Natural killer cell (primary cell): ENCODE measurements around the gene CREBZF. TPM values are rescaled to one million over a fixed set of nuclear protein-coding genes. Genes with fewer than 3 reads are reported as not detected.
"Not testable (repeated sequence)": the region's sequence is repeated elsewhere in the genome, so short reads cannot be mapped to it uniquely, and the experiment has no call there.

Experiments used
- ATAC-seq, 3 donors: fragments of 150-1000 bp in 2 of 3; fragments of 200-7000 bp in 1 of 3; cut with Tn5 transposase; 1 replicate in 1 of 3; 2 replicates in 2 of 3; pipeline ENCODE4 v1.10.0; 2021; ENCODE audit warnings: mild to moderate bottlenecking in 2 of 3, moderate library complexity in 2 of 3
- DNase-seq, 2 donors: peaks; one replicate each; pipeline versions ENCODE4 v3.0.0 to v3.0.0-alpha.2; 2013 to 2021; ENCODE audit warnings: mixed read lengths in 1 of 2
- H3K27ac ChIP-seq: one replicate; pipeline ENCODE4 v1.5.1; 2013; ENCODE audit warnings: mild to moderate bottlenecking, low read length
- H3K27me3 ChIP-seq: one replicate; pipeline ENCODE4 v1.6.1; 2013; ENCODE audit warnings: low read length; ENCODE audit not compliant: control insufficient read depth, insufficient read depth
- H3K36me3 ChIP-seq: one replicate; pipeline ENCODE4 v1.6.1; 2013; ENCODE audit warnings: low read length; ENCODE audit not compliant: control insufficient read depth, insufficient read depth
- H3K4me1 ChIP-seq: one replicate; pipeline ENCODE4 v1.6.1; 2013; ENCODE audit warnings: low read length; ENCODE audit not compliant: control insufficient read depth, insufficient read depth
- H3K4me3 ChIP-seq: one replicate; pipeline ENCODE4 v1.5.1; 2013; ENCODE audit warnings: low read length
- H3K9me3 ChIP-seq: one replicate; pipeline ENCODE4 v1.6.1; 2013; ENCODE audit warnings: low read length; ENCODE audit not compliant: control insufficient read depth, insufficient read depth
- H3K27ac Mint-ChIP-seq, 2 donors: one replicate each; pipeline ENCODE4 v1.8.0; 2022; ENCODE audit warnings: mild to moderate bottlenecking in 2 of 2, mixed read lengths in 2 of 2, moderate library complexity in 1 of 2
- H3K27me3 Mint-ChIP-seq, 2 donors: one replicate each; pipeline ENCODE4 v1.8.0; 2022; ENCODE audit warnings: low read depth in 2 of 2, mixed read lengths in 2 of 2
- H3K36me3 Mint-ChIP-seq: one replicate; pipeline ENCODE4 v1.8.0; 2022; ENCODE audit warnings: mixed read lengths
- H3K4me1 Mint-ChIP-seq, 2 donors: one replicate each; pipeline ENCODE4 v1.8.0; 2022; ENCODE audit warnings: mixed read lengths in 2 of 2
- H3K4me3 Mint-ChIP-seq: one replicate; pipeline ENCODE4 v1.8.0; 2022; ENCODE audit warnings: mild to moderate bottlenecking, moderate library complexity, mixed read lengths
- H3K9me3 Mint-ChIP-seq, 2 donors: one replicate each; pipeline ENCODE4 v1.8.0; 2022; ENCODE audit warnings: mixed read lengths in 2 of 2
- WGBS: methylation state at CpG from one replicate; pipeline ENCODE4 v1.1.7; 2013; ENCODE audit warnings: missing lambda C conversion rate; ENCODE audit not compliant: insufficient coverage; 5-methylcytosine and 5-hydroxymethylcytosine counted together
- intact Hi-C: fragments of 100-400 bp; cut with micrococcal nuclease; formaldehyde crosslinking; loops from one replicate; pipeline ENCODE4 v1.14.2; 2022
- total RNA-seq, 4 donors: library from RNA; stranded (reverse); fragments of 120-200 nt in 1 of 4; gene quantifications; one replicate each; pipeline versions ENCODE4 v1.2.3 to v1.2.4, GENCODE V29; 2013 to 2022
- TF ChIP-seq, protein P1 (sequence below): fragments of 200-600 bp; IDR thresholded peaks from one replicate; pipeline ENCODE4 v1.8.0; 2022; ENCODE audit warnings: antibody characterized with exemption

The CREBZF gene
- total RNA-seq, 3 donors from 2014 or later (not counting 1 experiment from before 2014, with no cell fraction given): 60.1 to 92.7 (median 82.0) TPM

DNA sequence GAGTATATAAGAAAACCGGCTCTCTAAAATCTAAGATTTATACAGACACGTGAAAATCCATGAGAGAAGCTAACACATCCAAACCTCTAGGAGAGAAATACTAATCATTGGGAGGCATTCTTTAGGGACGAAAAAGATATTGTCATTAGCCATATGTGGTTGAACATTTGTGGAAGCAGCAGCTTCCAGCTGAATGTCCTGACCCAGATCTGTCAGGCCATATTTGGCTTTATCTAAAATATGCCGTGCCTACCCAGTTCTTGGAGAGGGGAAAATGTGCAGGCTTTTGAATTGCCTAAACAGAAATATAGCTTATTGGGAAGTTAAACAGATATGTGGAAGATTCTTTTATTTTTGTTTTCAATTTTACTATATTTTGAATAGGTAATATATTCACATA, 14.6 kb upstream of the CREBZF start:
- no peak for ATAC-seq
- peaks cover 5% of the 10 kb centered on the region for H3K4me1 ChIP-seq
- H3K36me3 Mint-ChIP-seq: no peaks in the 10 kb centered on the region
- no peaks in the 10 kb centered on the region for H3K27me3 ChIP-seq
- H3K4me1 Mint-ChIP-seq: peaks cover 21 to 22% of the 10 kb centered on the region in 2 donors
- no peak for DNase-seq
- H3K4me3 Mint-ChIP-seq: no peak overlapping the region
- no peak overlapping the region for H3K4me3 ChIP-seq
- no peaks in the 10 kb centered on the region for H3K9me3 Mint-ChIP-seq
- TF ChIP-seq, protein P1, sequence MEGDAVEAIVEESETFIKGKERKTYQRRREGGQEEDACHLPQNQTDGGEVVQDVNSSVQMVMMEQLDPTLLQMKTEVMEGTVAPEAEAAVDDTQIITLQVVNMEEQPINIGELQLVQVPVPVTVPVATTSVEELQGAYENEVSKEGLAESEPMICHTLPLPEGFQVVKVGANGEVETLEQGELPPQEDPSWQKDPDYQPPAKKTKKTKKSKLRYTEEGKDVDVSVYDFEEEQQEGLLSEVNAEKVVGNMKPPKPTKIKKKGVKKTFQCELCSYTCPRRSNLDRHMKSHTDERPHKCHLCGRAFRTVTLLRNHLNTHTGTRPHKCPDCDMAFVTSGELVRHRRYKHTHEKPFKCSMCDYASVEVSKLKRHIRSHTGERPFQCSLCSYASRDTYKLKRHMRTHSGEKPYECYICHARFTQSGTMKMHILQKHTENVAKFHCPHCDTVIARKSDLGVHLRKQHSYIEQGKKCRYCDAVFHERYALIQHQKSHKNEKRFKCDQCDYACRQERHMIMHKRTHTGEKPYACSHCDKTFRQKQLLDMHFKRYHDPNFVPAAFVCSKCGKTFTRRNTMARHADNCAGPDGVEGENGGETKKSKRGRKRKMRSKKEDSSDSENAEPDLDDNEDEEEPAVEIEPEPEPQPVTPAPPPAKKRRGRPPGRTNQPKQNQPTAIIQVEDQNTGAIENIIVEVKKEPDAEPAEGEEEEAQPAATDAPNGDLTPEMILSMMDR: no peak
- H3K9me3 ChIP-seq: no peaks in the 10 kb centered on the region
- intact Hi-C loops: no loop called here
- no peak overlapping the region for H3K27ac Mint-ChIP-seq
- peaks cover 0 to 2% of the 10 kb centered on the region in 2 donors for H3K27me3 Mint-ChIP-seq
- no peaks in the 10 kb centered on the region for H3K36me3 ChIP-seq
- 100% methylated on average over 2 of the region's 4 CpGs for WGBS
- H3K27ac ChIP-seq: no peak overlapping the region

DNA sequence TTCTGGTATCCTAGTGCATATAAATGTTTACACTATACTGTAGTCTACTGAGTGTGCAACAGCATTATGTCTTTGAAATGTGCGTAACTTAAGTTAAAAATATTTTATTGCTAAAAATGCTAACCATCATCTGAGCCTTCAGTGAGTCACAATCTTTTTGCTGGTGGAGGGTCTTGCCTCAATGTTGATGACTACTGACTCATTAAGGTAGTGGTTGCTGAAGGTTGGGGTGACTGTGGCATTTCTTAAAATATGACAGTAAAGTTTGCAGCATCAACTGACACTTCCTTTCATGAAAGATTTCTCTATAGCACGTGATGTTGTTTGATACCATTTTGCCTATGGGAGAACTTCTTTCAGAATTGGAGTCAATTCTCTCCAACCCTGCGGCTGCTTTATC, 8.5 kb upstream of the CREBZF start:
- no peaks in the 10 kb centered on the region for H3K27me3 ChIP-seq
- H3K4me1 ChIP-seq: no peaks in the 10 kb centered on the region
- intact Hi-C loops: no loop called here
- DNase-seq: no peak
- no peak overlapping the region for H3K27ac Mint-ChIP-seq
- no peaks in the 10 kb centered on the region for H3K36me3 Mint-ChIP-seq
- no peak overlapping the region for H3K4me3 ChIP-seq
- H3K36me3 ChIP-seq: no peaks in the 10 kb centered on the region
- no peak overlapping the region for H3K4me3 Mint-ChIP-seq
- no peak for ATAC-seq
- H3K9me3 ChIP-seq: no peaks in the 10 kb centered on the region
- H3K27me3 Mint-ChIP-seq: peaks cover 4 to 7% of the 10 kb centered on the region in 2 donors
- H3K4me1 Mint-ChIP-seq: no peaks in the 10 kb centered on the region
- H3K9me3 Mint-ChIP-seq: no peaks in the 10 kb centered on the region
- TF ChIP-seq, protein P1: no peak
- H3K27ac ChIP-seq: no peak overlapping the region
- WGBS: 84% methylated on average over 3 of the region's 3 CpGs

DNA sequence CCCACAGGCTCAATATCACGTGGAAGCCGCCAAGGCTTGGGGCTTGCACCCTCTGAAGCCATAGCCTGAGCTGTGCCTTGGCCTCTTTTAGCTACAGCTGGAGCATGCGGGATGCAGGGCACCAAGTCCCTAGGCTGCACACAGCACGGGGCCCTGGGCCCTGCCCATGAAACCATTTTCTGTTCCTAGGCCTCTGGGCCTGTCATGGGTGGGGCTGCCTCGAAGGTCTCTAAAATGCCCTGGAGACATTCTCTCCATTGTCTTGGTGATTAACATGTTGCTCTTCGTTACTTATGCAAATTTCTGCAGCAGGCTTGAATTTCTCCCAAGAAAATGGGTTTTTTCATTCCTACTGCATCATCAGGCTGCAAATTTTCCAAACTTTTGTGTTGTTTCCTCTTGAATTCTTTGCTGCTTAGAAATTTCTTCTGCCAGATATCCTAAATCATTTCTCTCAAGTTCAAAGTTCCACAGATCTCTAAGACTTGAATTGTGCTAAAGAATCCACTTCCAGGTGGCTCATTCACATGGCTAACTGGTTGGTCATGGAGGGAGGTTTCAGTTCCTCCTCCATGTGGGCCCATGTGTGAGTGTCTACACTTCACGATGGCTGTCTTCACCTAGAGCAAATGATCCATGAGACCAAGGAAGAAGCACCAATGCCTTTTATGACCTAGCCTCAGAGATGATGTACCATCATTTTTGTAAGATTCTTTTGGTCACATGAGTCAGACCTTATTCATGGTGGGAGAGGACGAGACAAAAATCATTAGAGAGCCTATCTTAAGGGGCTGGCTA, 7.4 kb upstream of the CREBZF start:
- no peaks in the 10 kb centered on the region for H3K36me3 Mint-ChIP-seq
- no peak overlapping the region for H3K4me3 ChIP-seq
- no peak overlapping the region for H3K27ac Mint-ChIP-seq
- intact Hi-C loops: no loop called here
- H3K27me3 Mint-ChIP-seq: peaks cover 4 to 7% of the 10 kb centered on the region in 2 donors
- 89% methylated on average over 8 of the region's 8 CpGs for WGBS
- H3K9me3 Mint-ChIP-seq: no peaks in the 10 kb centered on the region
- no peak overlapping the region for H3K4me3 Mint-ChIP-seq
- ATAC-seq (no peak), DNase-seq (no peak)
- H3K27ac ChIP-seq: no peak overlapping the region
- H3K27me3 ChIP-seq: no peaks in the 10 kb centered on the region
- TF ChIP-seq, protein P1: no peak
- no peaks in the 10 kb centered on the region for H3K9me3 ChIP-seq
- H3K36me3 ChIP-seq: no peaks in the 10 kb centered on the region
- no peaks in the 10 kb centered on the region for H3K4me1 ChIP-seq
- H3K4me1 Mint-ChIP-seq: no peaks in the 10 kb centered on the region

DNA sequence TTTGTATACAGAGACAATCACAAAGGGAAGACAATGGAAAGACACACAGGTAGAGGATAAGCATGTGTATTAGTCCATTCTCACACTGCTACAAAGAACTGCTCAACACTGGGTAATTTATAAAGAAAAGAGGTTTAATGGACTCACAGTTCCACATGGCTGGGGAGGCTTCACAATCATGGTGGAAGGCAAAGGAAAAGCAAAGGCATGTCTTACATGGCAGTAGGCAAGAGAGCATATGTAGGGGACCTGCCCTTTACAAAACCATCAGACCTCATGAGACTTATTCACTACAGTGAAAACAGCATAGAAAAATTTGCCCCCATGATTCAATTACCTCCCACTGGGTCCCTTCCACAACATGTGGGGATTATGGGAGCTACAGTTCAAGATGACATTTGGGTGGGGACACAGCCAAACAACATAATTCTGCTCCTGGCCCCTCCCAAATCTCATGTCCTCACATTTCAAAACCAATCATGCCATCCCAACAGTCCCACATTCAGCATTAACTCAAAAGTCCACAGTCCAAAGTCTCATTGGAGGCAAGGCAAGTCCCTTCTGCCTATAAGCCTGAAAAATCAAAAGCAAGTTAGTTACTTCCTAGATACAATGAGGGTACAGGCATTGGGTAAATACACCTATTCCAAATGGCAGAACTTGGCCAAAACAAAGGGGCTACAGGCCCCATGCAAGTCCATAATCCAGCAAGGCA, 6.2 kb upstream of the CREBZF start:
- not testable (repeated sequence) for H3K4me3 Mint-ChIP-seq, H3K36me3 Mint-ChIP-seq, H3K27ac Mint-ChIP-seq

More for the DNA sequence above, 6.2 kb upstream of the CREBZF start:
- H3K27me3 ChIP-seq, H3K4me3 ChIP-seq, H3K36me3 ChIP-seq, H3K9me3 ChIP-seq, H3K4me1 Mint-ChIP-seq, ATAC-seq, DNase-seq, H3K4me1 ChIP-seq, intact Hi-C loops, H3K9me3 Mint-ChIP-seq, H3K27ac ChIP-seq, H3K27me3 Mint-ChIP-seq: not testable (repeated sequence)
